Mammary epithelial cell (primary cell): ENCODE data around the gene ENOX1.

Experiments
- EZH2 ChIP-seq: IDR thresholded peaks from 2 replicates; pipeline ENCODE4 v1.6.1; 2012; ENCODE audit warnings: low read length, inconsistent platforms, borderline replicate concordance
- TF ChIP-seq, protein P1 (sequence below), 2 donors: IDR thresholded peaks in 1 of 2; conservative IDR thresholded peaks in 1 of 2; 2 replicates each; pipeline ENCODE4 v1.5.1; 2011 to 2012; ENCODE audit warnings: inconsistent platforms in 2 of 2, low read length in 2 of 2, mild to moderate bottlenecking in 2 of 2, control low read depth in 1 of 2, low read depth in 1 of 2; ENCODE audit not compliant: insufficient read depth in 1 of 2; ENCODE audit errors: extremely low read depth in 1 of 2

DNA sequence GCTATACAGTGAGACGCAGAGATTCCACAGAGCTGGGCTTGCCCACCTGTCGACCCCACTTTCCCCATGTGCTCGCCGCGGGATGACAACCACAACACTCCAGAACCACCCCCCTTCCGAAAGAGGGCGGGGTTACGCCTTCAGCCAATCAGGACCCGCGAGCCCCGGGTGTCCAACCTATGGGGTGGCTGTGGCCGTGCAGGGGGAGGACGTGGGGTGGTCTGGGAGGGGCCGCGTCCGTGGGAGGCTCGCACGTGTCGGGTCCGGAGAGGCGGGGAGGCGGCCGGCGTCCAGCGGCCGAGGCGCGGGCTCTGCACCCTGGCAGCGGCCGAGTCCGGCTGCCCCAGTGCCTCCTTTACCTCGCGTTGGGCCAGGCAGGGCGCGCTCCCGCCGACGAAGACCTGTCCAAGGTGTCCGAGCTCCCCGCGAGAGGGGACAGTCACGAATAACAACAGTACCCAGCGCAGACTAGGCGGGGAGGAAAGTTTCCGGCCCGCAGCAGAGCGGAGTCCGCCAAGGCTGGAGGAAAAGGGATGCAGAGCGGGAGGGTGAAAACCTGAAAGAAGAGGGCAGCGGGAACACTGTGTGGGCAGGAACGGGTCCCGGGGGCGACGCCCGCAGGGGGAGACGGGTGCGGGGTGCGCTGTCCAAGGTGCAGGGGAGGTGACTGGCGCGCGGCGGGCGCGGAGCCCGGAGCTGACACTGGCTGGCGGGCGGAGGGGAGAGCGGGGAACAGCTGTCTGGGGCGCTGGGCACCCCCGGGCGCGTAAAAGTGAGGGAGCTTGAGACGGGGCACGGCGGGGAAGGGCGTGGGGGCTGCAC lies 911 bp downstream of the ENOX1 start:
- TF ChIP-seq, protein P1, sequence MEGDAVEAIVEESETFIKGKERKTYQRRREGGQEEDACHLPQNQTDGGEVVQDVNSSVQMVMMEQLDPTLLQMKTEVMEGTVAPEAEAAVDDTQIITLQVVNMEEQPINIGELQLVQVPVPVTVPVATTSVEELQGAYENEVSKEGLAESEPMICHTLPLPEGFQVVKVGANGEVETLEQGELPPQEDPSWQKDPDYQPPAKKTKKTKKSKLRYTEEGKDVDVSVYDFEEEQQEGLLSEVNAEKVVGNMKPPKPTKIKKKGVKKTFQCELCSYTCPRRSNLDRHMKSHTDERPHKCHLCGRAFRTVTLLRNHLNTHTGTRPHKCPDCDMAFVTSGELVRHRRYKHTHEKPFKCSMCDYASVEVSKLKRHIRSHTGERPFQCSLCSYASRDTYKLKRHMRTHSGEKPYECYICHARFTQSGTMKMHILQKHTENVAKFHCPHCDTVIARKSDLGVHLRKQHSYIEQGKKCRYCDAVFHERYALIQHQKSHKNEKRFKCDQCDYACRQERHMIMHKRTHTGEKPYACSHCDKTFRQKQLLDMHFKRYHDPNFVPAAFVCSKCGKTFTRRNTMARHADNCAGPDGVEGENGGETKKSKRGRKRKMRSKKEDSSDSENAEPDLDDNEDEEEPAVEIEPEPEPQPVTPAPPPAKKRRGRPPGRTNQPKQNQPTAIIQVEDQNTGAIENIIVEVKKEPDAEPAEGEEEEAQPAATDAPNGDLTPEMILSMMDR (conservative IDR thresholded peaks at IDR 0.05 in 1 of 2, IDR thresholded peaks at IDR 0.05 in 1 of 2; ENCODE audit: extremely low read depth in 1 of 2, insufficient read depth in 1 of 2, low read depth in 1 of 2, low read length in 2 of 2), result no peak
- TF ChIP-seq EZH2, result no peak
